ENCODE results near the gene RNU6-7. TPM values are rescaled to one million over a fixed set of nuclear protein-coding genes. Genes with fewer than 3 reads are reported as not detected.
A peak's percentile ranks its signal among the peaks of the same experiment; 100 is the strongest.

RNU6-7 gene
- total RNA-seq, 2 donors from 2014 or later, result not detected

DNA sequence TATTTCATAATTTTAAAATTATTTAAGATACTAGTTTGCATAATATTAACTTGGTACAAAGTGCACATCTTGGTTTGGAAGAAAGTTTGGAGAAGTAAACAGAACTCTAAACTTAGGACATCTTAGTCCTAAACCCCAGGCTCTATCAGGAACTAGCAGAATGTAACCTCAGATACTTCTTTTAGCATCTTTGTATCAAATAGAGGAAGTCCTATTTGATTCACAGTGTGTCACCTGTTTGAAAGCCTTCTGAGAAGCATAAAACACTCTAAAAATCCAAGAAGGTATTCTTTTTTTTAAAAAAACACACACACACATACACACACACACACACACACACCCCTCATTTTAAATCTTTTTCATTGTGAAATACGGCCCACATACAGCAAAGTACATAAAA lies 12.0 kb upstream of the RNU6-7 start:
- no peaks in the 10 kb centered on the region for H3K36me3 Mint-ChIP-seq (ENCODE audit: low read depth)
- peaks cover 14% of the 10 kb centered on the region for H3K9me3 ChIP-seq (ENCODE audit: control insufficient read depth, low read length)
- no peaks in the 10 kb centered on the region for H3K27me3 ChIP-seq (ENCODE audit: control insufficient read depth, insufficient read depth, low read length, poor library complexity, severe bottlenecking)

GRCh38 chr14:32190673-32191072 lies 11.2 kb upstream of the RNU6-7 start:
- Histone ChIP-seq H3K9ac (ENCODE audit: extremely low read depth, low read length, poor library complexity, severe bottlenecking) (no peak overlapping the region), H3K27me3 (ENCODE audit: control insufficient read depth, insufficient read depth, low read length, poor library complexity, severe bottlenecking) (no peaks in the 10 kb centered on the region), H3K9me3 (ENCODE audit: control insufficient read depth, low read length) (peaks cover 5% of the 10 kb centered on the region), H3K27ac (ENCODE audit: low read depth, low read length) (no peak overlapping the region), H3K4me1 (ENCODE audit: control insufficient read depth, insufficient read depth, low read length) (no peaks in the 10 kb centered on the region), H3K4me3 (ENCODE audit: low read length) (no peak overlapping the region), H3K36me3 (ENCODE audit: control insufficient read depth, insufficient read depth, low read length) (no peaks in the 10 kb centered on the region)
- Mint-ChIP-seq H3K4me1 (peaks cover 2% of the 10 kb centered on the region), H3K27ac (no peak overlapping the region), H3K36me3 (ENCODE audit: low read depth) (no peaks in the 10 kb centered on the region), H3K27me3 (ENCODE audit: insufficient read depth) (no peaks in the 10 kb centered on the region), H3K9me3 (peaks cover 8% of the 10 kb centered on the region), H3K4me3 (no peak overlapping the region)
- 96% methylated on average over 2 of the region's 3 CpGs; no CpG with 5 or more reads in 1 of the 2 experiments for WGBS, 2 experiments (ENCODE audit: insufficient coverage in 1 of 2, insufficient read length in 1 of 2)
- no peak for DNase-seq
- TF ChIP-seq, protein P1, sequence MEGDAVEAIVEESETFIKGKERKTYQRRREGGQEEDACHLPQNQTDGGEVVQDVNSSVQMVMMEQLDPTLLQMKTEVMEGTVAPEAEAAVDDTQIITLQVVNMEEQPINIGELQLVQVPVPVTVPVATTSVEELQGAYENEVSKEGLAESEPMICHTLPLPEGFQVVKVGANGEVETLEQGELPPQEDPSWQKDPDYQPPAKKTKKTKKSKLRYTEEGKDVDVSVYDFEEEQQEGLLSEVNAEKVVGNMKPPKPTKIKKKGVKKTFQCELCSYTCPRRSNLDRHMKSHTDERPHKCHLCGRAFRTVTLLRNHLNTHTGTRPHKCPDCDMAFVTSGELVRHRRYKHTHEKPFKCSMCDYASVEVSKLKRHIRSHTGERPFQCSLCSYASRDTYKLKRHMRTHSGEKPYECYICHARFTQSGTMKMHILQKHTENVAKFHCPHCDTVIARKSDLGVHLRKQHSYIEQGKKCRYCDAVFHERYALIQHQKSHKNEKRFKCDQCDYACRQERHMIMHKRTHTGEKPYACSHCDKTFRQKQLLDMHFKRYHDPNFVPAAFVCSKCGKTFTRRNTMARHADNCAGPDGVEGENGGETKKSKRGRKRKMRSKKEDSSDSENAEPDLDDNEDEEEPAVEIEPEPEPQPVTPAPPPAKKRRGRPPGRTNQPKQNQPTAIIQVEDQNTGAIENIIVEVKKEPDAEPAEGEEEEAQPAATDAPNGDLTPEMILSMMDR (conservative IDR thresholded peaks at IDR 0.05), result no peak

More for the DNA sequence above, 12.0 kb upstream of the RNU6-7 start:
- TF ChIP-seq, protein P1 (conservative IDR thresholded peaks at IDR 0.05), result no peak
- H3K9me3 Mint-ChIP-seq, result peaks cover 16% of the 10 kb centered on the region
- 76 to 100% methylated on average over 1 of the region's 1 CpG for WGBS, 2 experiments (ENCODE audit: insufficient coverage in 1 of 2, insufficient read length in 1 of 2)
- H3K4me1 Mint-ChIP-seq, result peaks cover 2% of the 10 kb centered on the region
- no peaks in the 10 kb centered on the region for H3K36me3 ChIP-seq (ENCODE audit: control insufficient read depth, insufficient read depth, low read length)
- no peaks in the 10 kb centered on the region for H3K4me1 ChIP-seq (ENCODE audit: control insufficient read depth, insufficient read depth, low read length)
- no peaks in the 10 kb centered on the region for H3K27me3 Mint-ChIP-seq (ENCODE audit: insufficient read depth)
- H3K4me3 Mint-ChIP-seq, result no peak overlapping the region
- H3K4me3 ChIP-seq (ENCODE audit: low read length), result no peak overlapping the region
- H3K27ac Mint-ChIP-seq, result no peak overlapping the region
- no peak overlapping the region for H3K9ac ChIP-seq (ENCODE audit: extremely low read depth, low read length, poor library complexity, severe bottlenecking)
- DNase-seq, result no peak
- no peak overlapping the region for H3K27ac ChIP-seq (ENCODE audit: low read depth, low read length)

- Histone ChIP-seq H3K9ac (ENCODE audit: extremely low read depth, low read length, poor library complexity, severe bottlenecking) (no peak overlapping the region), H3K36me3 (ENCODE audit: control insufficient read depth, insufficient read depth, low read length) (no peaks in the 10 kb centered on the region), H3K4me3 (ENCODE audit: low read length) (no peak overlapping the region), H3K27ac (ENCODE audit: low read depth, low read length) (no peak overlapping the region), H3K27me3 (ENCODE audit: control insufficient read depth, insufficient read depth, low read length, poor library complexity, severe bottlenecking) (no peaks in the 10 kb centered on the region), H3K4me1 (ENCODE audit: control insufficient read depth, insufficient read depth, low read length) (no peaks in the 10 kb centered on the region), H3K9me3 (ENCODE audit: control insufficient read depth, low read length) (no peaks in the 10 kb centered on the region)
- no peaks in the 10 kb centered on the region for H3K9me3 Mint-ChIP-seq
- H3K27ac Mint-ChIP-seq, result no peak overlapping the region
- peaks cover 6% of the 10 kb centered on the region for H3K4me1 Mint-ChIP-seq
- no peak overlapping the region for H3K4me3 Mint-ChIP-seq
- DNase-seq, result peak; percentile 54
- H3K27me3 Mint-ChIP-seq (ENCODE audit: insufficient read depth), result no peaks in the 10 kb centered on the region
- TF ChIP-seq, protein P1 (conservative IDR thresholded peaks at IDR 0.05), result peak; percentile 63
- WGBS, 2 experiments (ENCODE audit: insufficient coverage in 1 of 2, insufficient read length in 1 of 2), result 90% methylated on average over 2 of the region's 2 CpGs; no CpG with 5 or more reads in 1 of the 2 experiments
- no peaks in the 10 kb centered on the region for H3K36me3 Mint-ChIP-seq (ENCODE audit: low read depth)
These were observed 9.0 kb upstream of the RNU6-7 start for GRCh38 chr14:32192712-32193373.

Measured in endodermal cell (in vitro differentiated cells).